Measurements from ENCODE around the gene GZF1. TPM values are rescaled to one million over a fixed set of nuclear protein-coding genes. Genes with fewer than 3 reads are reported as not detected.
"Not testable (repeated sequence)": the region's sequence is repeated elsewhere in the genome, so short reads cannot be mapped to it uniquely, and the experiment has no call there.

Gene GZF1
- total and polyA plus RNA-seq, 4 donors = 1.6 to 11.0 (median 5.1) TPM

DNA sequence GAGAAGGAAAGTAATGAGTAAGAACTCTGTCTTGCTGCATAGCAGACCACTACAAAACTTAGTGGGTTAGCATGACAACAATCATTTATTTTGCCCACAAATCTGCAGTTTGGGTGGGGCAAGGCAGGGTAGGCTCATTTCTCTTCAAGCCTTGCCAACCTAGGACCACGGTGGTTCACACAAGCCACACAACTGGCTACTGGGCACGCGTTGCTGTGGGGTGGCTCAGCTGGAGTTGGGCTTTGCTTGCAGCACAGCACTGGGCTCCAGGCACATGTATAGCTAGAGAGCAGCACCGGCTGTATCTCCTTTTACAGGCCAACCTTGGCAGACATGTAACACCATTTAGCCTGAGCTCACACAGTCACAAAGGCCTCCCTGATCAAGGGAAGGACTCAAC, 16.0 kb upstream of the GZF1 start (continued):
- TF ChIP-seq, protein P1, sequence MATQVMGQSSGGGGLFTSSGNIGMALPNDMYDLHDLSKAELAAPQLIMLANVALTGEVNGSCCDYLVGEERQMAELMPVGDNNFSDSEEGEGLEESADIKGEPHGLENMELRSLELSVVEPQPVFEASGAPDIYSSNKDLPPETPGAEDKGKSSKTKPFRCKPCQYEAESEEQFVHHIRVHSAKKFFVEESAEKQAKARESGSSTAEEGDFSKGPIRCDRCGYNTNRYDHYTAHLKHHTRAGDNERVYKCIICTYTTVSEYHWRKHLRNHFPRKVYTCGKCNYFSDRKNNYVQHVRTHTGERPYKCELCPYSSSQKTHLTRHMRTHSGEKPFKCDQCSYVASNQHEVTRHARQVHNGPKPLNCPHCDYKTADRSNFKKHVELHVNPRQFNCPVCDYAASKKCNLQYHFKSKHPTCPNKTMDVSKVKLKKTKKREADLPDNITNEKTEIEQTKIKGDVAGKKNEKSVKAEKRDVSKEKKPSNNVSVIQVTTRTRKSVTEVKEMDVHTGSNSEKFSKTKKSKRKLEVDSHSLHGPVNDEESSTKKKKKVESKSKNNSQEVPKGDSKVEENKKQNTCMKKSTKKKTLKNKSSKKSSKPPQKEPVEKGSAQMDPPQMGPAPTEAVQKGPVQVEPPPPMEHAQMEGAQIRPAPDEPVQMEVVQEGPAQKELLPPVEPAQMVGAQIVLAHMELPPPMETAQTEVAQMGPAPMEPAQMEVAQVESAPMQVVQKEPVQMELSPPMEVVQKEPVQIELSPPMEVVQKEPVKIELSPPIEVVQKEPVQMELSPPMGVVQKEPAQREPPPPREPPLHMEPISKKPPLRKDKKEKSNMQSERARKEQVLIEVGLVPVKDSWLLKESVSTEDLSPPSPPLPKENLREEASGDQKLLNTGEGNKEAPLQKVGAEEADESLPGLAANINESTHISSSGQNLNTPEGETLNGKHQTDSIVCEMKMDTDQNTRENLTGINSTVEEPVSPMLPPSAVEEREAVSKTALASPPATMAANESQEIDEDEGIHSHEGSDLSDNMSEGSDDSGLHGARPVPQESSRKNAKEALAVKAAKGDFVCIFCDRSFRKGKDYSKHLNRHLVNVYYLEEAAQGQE (IDR thresholded peaks at IDR 0.05) = no peak
- TF ChIP-seq NR2F2 (IDR thresholded peaks at IDR 0.05) (no peak), FOXA2 (IDR thresholded peaks at IDR 0.05) (no peak), JUND (IDR thresholded peaks at IDR 0.05) (no peak)

DNA sequence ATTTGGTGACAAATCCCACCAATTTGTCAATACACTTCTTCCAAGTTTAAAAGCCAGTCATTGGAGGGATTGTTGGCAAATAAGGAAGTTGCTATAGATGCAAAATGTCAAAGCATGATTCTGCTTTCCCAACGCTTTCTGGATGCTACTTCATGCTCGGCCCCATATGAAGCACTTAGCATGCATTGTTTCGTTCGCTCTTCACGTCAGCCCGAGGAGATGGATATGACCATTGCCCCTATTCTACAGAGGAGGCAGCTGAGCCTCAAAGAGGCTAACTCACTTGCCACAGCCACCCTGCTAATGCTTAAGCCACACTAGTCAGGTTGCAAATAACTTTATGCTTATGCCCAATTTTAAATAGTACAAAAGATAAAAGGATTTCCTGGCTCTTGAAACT, 14.2 kb upstream of the GZF1 start:
- Histone ChIP-seq H3K4me3 (ENCODE audit: low read depth in 1 of 3, low read length in 3 of 3) (no peak overlapping the region), H3K27me3 (ENCODE audit: control insufficient read depth in 4 of 4, insufficient read depth in 4 of 4, low read length in 3 of 4) (no peaks in the 10 kb centered on the region), H3K9me3 (ENCODE audit: control insufficient read depth in 4 of 4, low read length in 3 of 4) (no peaks in the 10 kb centered on the region), H3K36me3 (ENCODE audit: control insufficient read depth in 4 of 4, insufficient read depth in 3 of 4, low read depth in 1 of 4, low read length in 3 of 4) (no peaks in the 10 kb centered on the region), H3K4me1 (ENCODE audit: control insufficient read depth in 4 of 4, insufficient read depth in 4 of 4, low read length in 3 of 4) (peaks cover 5 to 20% (median 13%) of the 10 kb centered on the region in 4 donors), H3K9ac (ENCODE audit: low read depth in 1 of 2, low read length in 2 of 2) (no peak overlapping the region), H3K27ac (ENCODE audit: low read depth in 1 of 2, low read length in 2 of 2) (no peak overlapping the region)
- TF ChIP-seq, protein P2, sequence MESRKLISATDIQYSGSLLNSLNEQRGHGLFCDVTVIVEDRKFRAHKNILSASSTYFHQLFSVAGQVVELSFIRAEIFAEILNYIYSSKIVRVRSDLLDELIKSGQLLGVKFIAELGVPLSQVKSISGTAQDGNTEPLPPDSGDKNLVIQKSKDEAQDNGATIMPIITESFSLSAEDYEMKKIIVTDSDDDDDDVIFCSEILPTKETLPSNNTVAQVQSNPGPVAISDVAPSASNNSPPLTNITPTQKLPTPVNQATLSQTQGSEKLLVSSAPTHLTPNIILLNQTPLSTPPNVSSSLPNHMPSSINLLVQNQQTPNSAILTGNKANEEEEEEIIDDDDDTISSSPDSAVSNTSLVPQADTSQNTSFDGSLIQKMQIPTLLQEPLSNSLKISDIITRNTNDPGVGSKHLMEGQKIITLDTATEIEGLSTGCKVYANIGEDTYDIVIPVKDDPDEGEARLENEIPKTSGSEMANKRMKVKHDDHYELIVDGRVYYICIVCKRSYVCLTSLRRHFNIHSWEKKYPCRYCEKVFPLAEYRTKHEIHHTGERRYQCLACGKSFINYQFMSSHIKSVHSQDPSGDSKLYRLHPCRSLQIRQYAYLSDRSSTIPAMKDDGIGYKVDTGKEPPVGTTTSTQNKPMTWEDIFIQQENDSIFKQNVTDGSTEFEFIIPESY (IDR thresholded peaks at IDR 0.05) = no peak
- TF ChIP-seq RXRA (IDR thresholded peaks at IDR 0.05) = no peak
- TF ChIP-seq FOXA1 (IDR thresholded peaks at IDR 0.05) = no peak
- TF ChIP-seq, protein P3, sequence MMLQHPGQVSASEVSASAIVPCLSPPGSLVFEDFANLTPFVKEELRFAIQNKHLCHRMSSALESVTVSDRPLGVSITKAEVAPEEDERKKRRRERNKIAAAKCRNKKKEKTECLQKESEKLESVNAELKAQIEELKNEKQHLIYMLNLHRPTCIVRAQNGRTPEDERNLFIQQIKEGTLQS (IDR thresholded peaks at IDR 0.05) = no peak
- TF ChIP-seq, protein P4, sequence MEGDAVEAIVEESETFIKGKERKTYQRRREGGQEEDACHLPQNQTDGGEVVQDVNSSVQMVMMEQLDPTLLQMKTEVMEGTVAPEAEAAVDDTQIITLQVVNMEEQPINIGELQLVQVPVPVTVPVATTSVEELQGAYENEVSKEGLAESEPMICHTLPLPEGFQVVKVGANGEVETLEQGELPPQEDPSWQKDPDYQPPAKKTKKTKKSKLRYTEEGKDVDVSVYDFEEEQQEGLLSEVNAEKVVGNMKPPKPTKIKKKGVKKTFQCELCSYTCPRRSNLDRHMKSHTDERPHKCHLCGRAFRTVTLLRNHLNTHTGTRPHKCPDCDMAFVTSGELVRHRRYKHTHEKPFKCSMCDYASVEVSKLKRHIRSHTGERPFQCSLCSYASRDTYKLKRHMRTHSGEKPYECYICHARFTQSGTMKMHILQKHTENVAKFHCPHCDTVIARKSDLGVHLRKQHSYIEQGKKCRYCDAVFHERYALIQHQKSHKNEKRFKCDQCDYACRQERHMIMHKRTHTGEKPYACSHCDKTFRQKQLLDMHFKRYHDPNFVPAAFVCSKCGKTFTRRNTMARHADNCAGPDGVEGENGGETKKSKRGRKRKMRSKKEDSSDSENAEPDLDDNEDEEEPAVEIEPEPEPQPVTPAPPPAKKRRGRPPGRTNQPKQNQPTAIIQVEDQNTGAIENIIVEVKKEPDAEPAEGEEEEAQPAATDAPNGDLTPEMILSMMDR (IDR thresholded peaks at IDR 0.05; ENCODE audit: low read depth, low read length, missing input control) = no peak
- TF ChIP-seq EGR1 (IDR thresholded peaks at IDR 0.05; ENCODE audit: low read depth in 2 of 2) = no peak
- no peak for TF ChIP-seq HNF4A (conservative IDR thresholded peaks at IDR 0.05)
- WGBS = 95% methylated on average over 6 of the region's 6 CpGs
- no peak for DNase-seq (ENCODE audit: low spot score)

DNA sequence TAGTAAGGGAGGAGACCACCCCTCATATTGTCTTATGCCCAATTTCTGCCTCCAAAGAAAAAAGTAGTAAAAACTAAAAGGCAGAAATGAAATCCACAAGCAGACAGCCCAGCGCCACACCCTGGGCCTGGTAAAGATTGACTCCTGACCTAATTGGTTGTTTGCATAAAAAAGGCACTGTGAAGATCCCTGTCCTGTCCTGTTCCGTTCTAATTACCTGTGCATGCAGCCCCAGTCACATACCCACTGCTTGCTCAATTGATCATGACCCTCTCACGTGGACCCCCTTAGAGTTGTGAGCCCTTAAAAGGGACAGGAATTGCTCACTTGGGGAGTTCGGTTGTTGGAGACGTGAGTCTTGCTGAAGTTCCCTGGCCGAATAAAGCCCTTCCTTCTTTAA, 13.5 kb upstream of the GZF1 start:
- H3K36me3 ChIP-seq (ENCODE audit: control insufficient read depth in 4 of 4, insufficient read depth in 3 of 4, low read depth in 1 of 4, low read length in 3 of 4); H3K27ac ChIP-seq (ENCODE audit: low read depth in 1 of 2, low read length in 2 of 2); H3K27me3 ChIP-seq (ENCODE audit: control insufficient read depth in 4 of 4, insufficient read depth in 4 of 4, low read length in 3 of 4); H3K9ac ChIP-seq (ENCODE audit: low read depth in 1 of 2, low read length in 2 of 2); H3K9me3 ChIP-seq (ENCODE audit: control insufficient read depth in 4 of 4, low read length in 3 of 4); DNase-seq (ENCODE audit: low spot score); H3K4me3 ChIP-seq (ENCODE audit: low read depth in 1 of 3, low read length in 3 of 3): not testable (repeated sequence)
- 86% methylated on average over 6 of the region's 6 CpGs for WGBS
- H3K4me1 ChIP-seq (ENCODE audit: control insufficient read depth in 4 of 4, insufficient read depth in 4 of 4, low read length in 3 of 4) = peaks cover 5 to 20% (median 13%) of the 10 kb centered on the region in 4 donors

Data from liver (tissue), 9 donors.